ENCODE data around the gene PTGIS.

The PTGIS gene

GRCh38 chr20:49556621-49557020 lies 11.3 kb downstream of the PTGIS start:
- DNase-seq = no peak

- no peak for DNase-seq
Observed at GRCh38 chr20:49549801-49550551, 18.0 kb downstream of the PTGIS start.

DNA sequence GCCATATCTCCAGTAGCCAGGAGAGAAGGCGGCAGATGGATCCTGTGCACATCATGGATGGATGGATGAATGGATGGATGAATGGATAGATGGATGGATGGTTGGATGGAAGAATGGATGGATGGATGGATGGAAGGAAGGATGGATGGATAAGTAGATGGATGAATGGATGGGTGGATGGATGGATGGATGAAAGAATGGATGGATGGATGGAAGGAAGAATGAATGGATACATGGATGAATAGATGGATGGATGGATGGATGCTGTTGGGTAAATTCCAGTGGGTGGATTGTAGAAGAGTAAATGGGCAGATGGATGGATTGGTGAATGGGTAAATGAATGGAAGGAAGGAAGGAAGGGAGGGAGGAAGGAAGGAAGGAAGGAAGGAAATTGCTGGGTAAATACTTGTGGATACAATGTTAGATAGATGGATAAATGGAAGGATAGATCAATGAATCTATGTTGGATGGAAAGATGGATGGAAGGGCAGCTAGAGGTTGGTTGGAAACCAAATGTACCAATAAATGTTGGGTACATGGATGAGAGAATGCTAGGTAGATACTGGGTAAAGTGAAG lies 19.5 kb downstream of the PTGIS start:
- DNase-seq = no peak

DNA sequence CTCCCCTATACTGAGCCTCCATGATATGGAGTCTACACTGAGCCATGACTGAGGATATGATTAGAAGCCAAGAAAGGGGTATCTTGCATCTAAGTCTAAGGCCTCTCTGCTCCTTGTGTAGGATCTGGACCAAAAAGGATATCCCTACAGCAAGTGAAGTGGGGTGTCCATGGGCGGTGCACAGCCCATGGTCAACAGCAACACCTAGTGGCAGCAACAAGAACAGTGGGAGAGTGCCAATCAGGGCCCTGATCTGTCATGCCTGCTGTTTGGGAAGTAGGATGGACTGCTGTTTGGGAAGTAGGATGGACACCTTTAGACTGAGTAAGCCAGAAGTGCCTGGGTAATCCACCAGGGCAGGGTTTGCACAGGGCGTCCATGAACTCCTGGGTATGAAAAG lies 22.4 kb downstream of the PTGIS start:
- DNase-seq = no peak

GRCh38 chr20:49544535-49544934 lies 23.4 kb downstream of the PTGIS start:
- DNase-seq = no peak

- DNase-seq = no peak
Observed at GRCh38 chr20:49543858-49544437, 24.0 kb downstream of the PTGIS start.

- no peak for DNase-seq
Observed at GRCh38 chr20:49543071-49543857, 24.7 kb downstream of the PTGIS start.

GRCh38 chr20:49542514-49542991 lies 25.4 kb downstream of the PTGIS start:
- no peak for DNase-seq

DNA sequence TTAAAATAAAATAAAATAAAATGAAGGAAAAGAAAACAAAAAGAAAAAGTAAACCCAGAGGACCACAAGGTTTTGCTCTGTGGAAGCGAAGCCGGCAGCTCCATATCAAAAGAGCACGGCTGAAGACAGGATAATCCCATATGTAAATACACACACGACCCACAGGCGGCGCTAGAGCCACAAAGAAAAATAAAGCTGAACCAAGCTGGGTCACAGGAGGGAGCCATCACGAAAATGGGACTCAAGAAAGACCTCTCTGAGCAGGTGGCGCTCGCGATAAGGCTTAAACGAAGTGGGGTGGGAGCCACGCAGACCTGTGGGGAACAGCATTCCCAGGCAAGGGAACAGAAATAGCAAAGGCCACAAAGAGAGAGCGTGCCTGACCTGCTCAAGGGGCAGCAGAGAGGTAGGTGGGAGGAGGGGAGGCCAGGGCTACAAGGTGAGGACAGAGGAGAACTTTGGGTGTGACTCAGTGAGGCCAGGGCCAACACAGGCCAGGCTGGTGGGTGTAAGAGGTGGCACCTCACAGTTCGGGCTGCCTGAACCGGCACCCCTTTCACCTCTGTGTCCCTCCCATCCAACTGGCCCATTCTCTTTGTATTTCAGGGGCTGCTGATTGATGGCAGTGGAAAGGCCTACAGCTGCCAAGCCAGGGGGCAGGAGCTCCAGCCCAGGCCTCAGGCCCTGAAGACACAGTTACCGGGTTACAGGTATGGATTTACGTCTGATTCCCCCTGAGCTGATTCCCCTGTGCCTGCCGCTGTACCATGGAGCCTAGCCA lies 26.0 kb downstream of the PTGIS start:
- DNase-seq = no peak

DNA sequence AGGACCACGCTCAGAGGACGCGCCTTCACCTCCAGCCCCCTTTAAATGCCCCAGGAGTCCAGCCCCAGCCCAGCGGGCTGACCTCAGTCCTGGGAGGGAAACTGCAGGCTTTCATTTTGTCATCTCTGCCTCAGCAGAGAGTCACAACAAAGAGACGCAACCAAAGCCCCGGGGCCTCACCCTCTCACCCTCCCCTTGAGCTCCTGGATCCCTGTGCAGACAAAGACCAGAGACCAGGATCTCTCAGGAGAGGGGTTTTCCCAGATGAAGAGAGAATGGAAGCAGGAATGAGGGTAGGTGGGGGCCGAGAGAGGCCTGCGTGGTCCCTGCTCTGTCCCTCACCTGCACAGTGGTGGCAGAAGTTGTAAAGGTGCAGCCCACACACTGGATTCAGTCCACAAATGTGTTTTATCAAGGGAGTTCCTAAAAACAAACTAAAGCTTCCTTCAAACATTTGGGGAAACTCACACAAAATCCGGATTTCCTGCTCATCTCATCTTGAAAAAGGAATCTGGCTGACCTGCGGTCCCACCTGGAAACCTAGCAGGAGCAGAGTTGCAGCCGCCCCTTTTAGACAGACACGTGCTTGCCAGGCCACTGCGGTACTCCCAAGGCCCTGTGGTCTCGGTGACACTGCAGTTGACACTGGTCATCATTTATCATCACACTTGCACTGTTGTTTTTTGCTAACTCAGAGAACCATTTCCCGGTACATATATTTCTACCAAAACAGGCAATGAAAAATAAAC lies 27.1 kb downstream of the PTGIS start:
- no peak for DNase-seq

DNA sequence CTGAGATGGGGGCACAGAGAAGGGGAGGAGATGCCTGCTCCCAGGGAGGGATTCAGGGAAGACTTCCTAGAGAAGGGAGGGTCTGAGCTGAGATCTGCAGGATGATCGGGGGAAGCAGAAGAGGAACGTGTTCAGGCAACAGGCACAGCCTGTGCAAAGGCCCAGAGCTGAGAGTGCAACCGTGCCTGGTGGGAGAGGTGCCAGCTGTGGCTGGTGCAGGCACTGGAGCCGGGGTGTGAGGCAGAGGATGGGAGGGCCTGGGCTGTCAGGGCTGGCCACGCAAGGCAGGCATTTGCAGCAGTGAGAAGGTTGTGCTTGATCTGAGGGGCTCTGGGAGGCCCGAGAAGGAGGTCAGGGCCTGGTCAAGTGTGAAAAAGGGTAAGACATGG lies 27.7 kb downstream of the PTGIS start:
- no peak for DNase-seq

GRCh38 chr20:49539481-49540231 lies 28.3 kb downstream of the PTGIS start:
- no peak for DNase-seq

DNA sequence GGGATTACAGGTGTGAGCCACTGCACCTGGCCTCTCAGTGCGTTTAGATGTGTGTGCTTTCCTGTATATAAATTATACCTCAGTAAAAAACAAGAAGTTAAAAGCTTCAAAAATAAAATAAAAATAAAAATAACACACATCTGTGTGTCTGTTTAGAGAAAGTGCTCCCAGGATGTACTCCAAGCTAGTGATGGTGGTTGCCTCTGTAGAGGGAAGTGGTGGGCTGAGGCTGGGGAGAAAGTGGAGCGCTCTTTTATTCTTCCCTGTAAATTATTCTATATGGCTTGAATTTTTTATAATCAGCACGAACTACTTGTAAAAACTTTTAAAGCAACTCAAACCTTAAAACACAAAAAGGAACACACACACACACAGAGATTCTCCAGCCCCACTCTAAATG lies 29.0 kb downstream of the PTGIS start:
- no peak for DNase-seq

GRCh38 chr20:49534255-49534712 lies 33.7 kb downstream of the PTGIS start:
- peak; percentile 20 for DNase-seq

- DNase-seq = no peak
Observed at GRCh38 chr20:49532285-49532946, 35.5 kb downstream of the PTGIS start.

- no peak for DNase-seq
Observed at GRCh38 chr20:49529470-49529869, 38.5 kb downstream of the PTGIS start.

GRCh38 chr20:49526568-49526967 lies 41.4 kb downstream of the PTGIS start:
- no peak for DNase-seq

DNA sequence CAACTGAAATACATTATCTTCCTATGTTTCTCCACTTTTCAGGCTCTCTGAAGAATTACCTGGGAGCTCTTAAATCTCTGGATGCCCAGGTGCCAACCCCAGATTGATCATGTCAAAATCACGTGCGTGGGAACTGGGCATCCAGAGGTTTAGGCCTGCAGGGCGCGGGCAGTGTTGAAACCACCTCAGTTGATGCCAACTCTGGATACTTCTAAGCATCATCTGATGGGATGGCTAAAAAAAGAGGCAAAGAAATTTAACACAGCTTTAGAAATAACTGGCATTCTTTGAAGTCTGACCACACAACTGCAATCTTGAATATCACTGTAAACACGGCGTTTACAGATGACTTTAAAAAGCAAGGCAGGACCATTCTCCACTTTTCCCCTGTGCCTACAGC lies 41.9 kb downstream of the PTGIS start:
- no peak for DNase-seq

DNA sequence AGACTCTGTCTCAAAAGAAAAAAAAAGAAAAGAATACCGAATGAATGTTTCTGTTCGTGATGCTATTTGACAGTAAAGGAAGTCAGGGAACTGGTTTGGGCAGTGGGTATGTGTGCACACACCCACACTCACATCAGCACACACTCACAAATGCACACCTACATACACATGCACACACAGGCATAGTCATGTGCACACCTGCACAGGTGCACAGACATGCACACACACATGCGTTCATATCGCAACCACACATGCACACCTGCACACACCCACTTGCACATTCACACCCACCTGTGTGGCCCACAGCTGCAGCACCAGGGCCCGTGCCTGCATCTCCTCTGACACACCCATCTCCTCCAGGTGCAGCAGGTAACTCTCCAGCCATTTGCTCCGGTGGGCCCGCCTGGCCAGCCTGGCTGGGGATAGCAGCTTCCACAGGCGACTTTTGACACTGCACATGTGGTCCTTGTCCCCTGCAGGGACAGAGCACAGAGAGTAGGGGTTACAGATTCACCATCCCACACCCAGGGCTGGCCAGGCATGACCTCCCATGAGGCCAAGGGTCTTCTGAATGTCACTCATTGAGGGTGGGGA lies 44.1 kb downstream of the PTGIS start:
- no peak for DNase-seq

- no peak for DNase-seq
Observed at GRCh38 chr20:49521356-49521755, 46.6 kb downstream of the PTGIS start.

All from GOT3 (cell line).